T-helper 1 cell treated with Interleukin-12 subunit alpha and Interleukin-12 subunit beta and Interleukin-4 antibody, amounts not matched to agents 30 μg/mL and 1 μg/mL, for 36 hours (primary cell): ENCODE measurements around the gene ALDH8A1.
A peak's percentile ranks its signal among the peaks of the same experiment; 100 is the strongest.

Experiments
- H3K27ac Mint-ChIP-seq: one replicate; pipeline ENCODE4 v1.8.0; 2021; ENCODE audit warnings: mild to moderate bottlenecking, mixed read lengths
- H3K27me3 Mint-ChIP-seq: one replicate; pipeline ENCODE4 v1.8.0; 2021; ENCODE audit warnings: low read depth, mixed read lengths
- H3K36me3 Mint-ChIP-seq: one replicate; pipeline ENCODE4 v1.8.0; 2021; ENCODE audit warnings: low read depth, mixed read lengths
- H3K4me1 Mint-ChIP-seq: one replicate; pipeline ENCODE4 v1.8.0; 2021; ENCODE audit warnings: low read depth, mixed read lengths
- H3K4me3 Mint-ChIP-seq: one replicate; pipeline ENCODE4 v1.8.0; 2021; ENCODE audit warnings: mild to moderate bottlenecking, moderate library complexity, mixed read lengths
- H3K9me3 Mint-ChIP-seq: one replicate; pipeline ENCODE4 v1.8.0; 2021; ENCODE audit warnings: mixed read lengths

Gene ALDH8A1

GRCh38 chr6:134949927-134950326 lies at the start of gene ALDH8A1:
Gene ALDH8A1, minus strand, starts transcription at chr6:134950101. Its CDS starts 48 bp downstream, at chr6:134950053.
- Mint-ChIP-seq H3K9me3 (no peaks in the 10 kb centered on the region), H3K27me3 (no peaks in the 10 kb centered on the region), H3K36me3 (no peaks in the 10 kb centered on the region), H3K4me3 (no peak within 1 kb of the TSS), H3K4me1 (no peaks in the 10 kb centered on the region), H3K27ac (no peak within 1 kb of the TSS)

- Mint-ChIP-seq H3K36me3 (peaks cover 24% of the 10 kb centered on the region), H3K27ac (no peak overlapping the region), H3K4me3 (no peak overlapping the region), H3K4me1 (peaks cover 27% of the 10 kb centered on the region), H3K27me3 (no peaks in the 10 kb centered on the region), H3K9me3 (no peaks in the 10 kb centered on the region)
Observed at GRCh38 chr6:134999107-134999506, 49.2 kb upstream of the ALDH8A1 start.

DNA sequence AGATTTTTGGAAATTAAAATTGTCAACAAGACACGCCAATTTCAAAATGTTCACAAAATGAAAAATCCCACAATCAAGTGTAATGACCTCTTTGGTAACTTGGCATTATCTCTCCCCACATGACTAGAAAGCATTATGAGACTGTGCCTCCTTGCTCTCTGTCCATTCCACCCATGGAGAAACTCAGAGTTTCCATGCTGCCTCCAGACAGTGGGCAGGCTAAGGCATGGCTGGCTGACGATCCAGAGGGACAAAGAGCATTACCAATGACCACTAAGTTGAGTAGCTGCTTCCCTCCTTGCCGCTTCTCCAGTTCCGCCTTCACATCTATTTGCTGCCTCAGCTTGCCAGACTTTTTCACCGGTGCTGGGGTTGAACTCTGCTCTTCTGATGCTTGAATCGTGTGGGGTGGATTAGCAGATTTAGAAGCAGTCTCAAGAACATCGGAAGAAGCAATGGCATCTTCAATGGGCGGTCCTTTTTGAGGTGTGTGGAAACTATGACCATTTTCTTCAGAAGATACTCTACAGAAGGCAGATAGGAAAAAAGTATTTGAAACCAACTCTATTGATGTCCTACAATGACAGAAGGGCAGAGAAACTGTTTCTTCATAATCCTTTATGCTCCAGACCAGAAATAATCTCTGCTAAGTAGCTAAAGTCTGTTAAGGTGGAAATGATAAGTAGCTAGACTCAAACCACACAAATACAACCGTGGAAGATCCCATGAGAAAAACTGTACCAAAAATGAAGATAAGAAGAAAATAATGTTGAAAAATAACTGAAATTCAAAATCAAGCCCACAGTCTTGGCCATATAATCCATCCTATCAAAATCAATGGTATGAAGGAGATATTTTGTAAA lies 47.5 kb upstream of the ALDH8A1 start:
- no peak overlapping the region for H3K4me3 Mint-ChIP-seq
- H3K36me3 Mint-ChIP-seq = peaks cover 28% of the 10 kb centered on the region
- H3K4me1 Mint-ChIP-seq = peaks cover 24% of the 10 kb centered on the region
- no peaks in the 10 kb centered on the region for H3K27me3 Mint-ChIP-seq
- H3K9me3 Mint-ChIP-seq = no peaks in the 10 kb centered on the region
- no peak overlapping the region for H3K27ac Mint-ChIP-seq

DNA sequence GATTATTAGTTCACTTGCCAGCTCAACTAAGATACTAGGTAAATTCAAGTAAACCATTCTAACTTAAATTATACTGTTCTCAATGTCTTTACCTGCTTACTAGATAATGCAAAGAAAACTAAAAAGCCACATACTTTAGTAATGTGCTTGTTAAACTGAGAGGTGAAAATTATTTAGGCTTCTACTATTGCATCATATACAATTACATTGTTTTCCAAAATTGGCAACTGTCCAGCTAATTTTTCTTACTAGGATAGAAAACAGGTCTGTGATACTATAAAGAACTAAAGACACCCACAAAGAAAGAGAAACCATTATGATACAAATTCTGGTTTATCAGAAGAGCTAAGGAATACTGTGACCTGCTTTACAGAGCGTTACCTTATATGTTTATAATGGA lies 45.6 kb upstream of the ALDH8A1 start:
- Mint-ChIP-seq H3K4me1 (peaks cover 23% of the 10 kb centered on the region), H3K27ac (no peak overlapping the region), H3K27me3 (no peaks in the 10 kb centered on the region), H3K9me3 (no peaks in the 10 kb centered on the region), H3K36me3 (peaks cover 25% of the 10 kb centered on the region), H3K4me3 (no peak overlapping the region)

DNA sequence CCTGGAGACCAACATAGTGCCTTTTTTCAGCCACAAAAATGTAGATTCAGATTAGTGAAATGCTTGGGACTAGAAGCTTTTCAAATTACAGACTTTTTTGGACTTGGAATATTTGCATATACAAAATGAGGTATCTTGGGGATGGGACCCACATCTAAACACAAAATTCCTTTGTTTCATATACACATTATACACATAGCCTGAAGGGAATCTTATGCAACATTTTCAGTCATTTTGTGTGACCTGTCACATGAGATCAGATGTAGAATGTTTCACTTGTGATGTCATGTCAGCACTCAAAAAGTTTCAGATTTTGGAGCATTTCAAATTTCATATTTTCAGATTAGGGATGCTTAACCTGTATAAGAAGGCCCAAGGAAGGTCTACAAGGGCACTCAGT lies 44.5 kb upstream of the ALDH8A1 start:
- peaks cover 29% of the 10 kb centered on the region for H3K4me1 Mint-ChIP-seq
- H3K36me3 Mint-ChIP-seq = peaks cover 27% of the 10 kb centered on the region

DNA sequence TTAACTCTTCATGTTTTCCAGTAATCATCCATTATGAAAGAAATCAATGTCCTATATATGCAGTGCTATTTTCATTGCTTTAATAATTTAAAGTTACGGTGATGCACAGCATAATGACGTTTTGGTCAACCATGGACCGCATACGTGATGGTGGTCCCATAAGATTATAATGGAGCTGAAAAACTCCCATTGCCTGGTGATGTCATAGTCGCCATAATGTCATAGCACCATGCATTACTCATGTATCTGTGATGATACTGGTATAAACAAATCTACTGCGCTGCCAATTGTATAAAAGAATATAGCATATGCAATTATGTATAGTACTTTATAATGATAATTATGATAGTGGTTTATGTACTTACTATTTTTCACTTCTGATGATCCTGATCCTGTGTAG lies 42.3 kb upstream of the ALDH8A1 start:
- H3K36me3 Mint-ChIP-seq = peaks cover 25% of the 10 kb centered on the region
- H3K4me1 Mint-ChIP-seq = peaks cover 27% of the 10 kb centered on the region
- H3K27me3 Mint-ChIP-seq = no peaks in the 10 kb centered on the region
- H3K4me3 Mint-ChIP-seq = no peak overlapping the region
- H3K27ac Mint-ChIP-seq = no peak overlapping the region
- no peaks in the 10 kb centered on the region for H3K9me3 Mint-ChIP-seq

More for the DNA sequence above, 44.5 kb upstream of the ALDH8A1 start:
- Mint-ChIP-seq H3K9me3 (no peaks in the 10 kb centered on the region), H3K27me3 (no peaks in the 10 kb centered on the region), H3K4me3 (no peak overlapping the region), H3K27ac (no peak overlapping the region)

- peaks cover 19% of the 10 kb centered on the region for H3K4me1 Mint-ChIP-seq
- H3K27ac Mint-ChIP-seq = no peak overlapping the region
- no peaks in the 10 kb centered on the region for H3K9me3 Mint-ChIP-seq
- no peak overlapping the region for H3K4me3 Mint-ChIP-seq
- no peaks in the 10 kb centered on the region for H3K27me3 Mint-ChIP-seq
- H3K36me3 Mint-ChIP-seq = peaks cover 24% of the 10 kb centered on the region
Observed at GRCh38 chr6:134990262-134990661, 40.4 kb upstream of the ALDH8A1 start.

DNA sequence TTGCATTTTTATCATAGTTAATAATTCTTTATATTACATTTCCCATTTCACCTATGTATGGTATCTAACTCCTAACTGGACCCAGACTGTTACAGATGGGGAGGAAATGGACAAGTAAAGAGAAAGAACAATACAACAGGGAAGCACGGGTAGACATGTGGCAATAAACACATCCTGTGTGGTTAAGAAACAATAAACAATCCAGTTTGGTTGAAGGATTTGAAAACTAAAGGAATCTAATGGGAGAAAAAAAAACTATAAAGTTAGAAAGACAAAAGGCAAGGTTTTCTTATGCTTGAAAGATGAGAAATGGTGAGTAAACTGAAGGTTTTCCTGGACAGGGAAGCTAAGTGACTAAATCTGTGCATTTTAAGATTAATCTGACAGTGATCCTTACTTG lies 34.9 kb upstream of the ALDH8A1 start:
- Mint-ChIP-seq H3K36me3 (peaks cover 41% of the 10 kb centered on the region), H3K27ac (peak overlapping the region; percentile 49), H3K9me3 (no peaks in the 10 kb centered on the region), H3K27me3 (no peaks in the 10 kb centered on the region), H3K4me3 (no peak overlapping the region), H3K4me1 (peaks cover 42% of the 10 kb centered on the region)

DNA sequence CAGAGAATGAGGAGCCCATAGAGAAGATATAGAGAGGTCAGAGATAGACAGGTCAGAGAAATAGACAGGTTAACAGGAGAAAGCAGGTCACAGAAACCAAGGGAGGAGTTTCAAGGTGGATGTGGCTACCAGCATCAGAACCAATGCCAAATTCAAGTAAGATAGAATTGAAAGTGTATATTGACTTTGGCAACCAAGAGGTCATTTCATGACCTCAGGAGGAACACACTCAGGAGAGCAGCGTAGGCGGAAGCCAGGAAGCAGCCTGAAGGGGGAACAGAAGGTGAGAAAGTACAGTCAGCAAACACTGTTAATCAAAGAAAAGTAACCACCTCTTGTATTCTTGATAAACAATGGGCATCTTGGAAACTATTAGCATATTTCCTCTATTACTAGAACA lies 33.9 kb upstream of the ALDH8A1 start:
- H3K4me3 Mint-ChIP-seq = no peak overlapping the region
- H3K36me3 Mint-ChIP-seq = peaks cover 48% of the 10 kb centered on the region
- H3K27ac Mint-ChIP-seq = peak overlapping the region; percentile 53

DNA sequence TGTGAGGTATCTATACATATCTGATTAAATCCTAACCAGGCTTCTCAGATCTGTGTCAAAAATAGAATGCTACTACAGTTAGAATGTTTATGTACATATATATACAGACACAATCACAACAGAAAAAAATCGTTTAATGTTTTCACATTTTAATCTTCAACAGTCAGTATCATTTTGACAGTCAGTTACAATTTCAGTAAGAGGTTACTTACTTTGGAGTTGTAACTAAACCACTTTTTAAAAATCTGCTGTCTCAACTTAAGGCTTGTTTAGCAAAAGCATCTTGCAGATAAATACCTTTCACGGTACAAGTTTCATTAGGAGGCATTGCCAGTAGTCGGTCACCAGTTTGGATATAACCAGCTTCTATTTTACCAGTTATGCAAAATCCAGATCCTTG lies 32.3 kb upstream of the ALDH8A1 start:
- Mint-ChIP-seq H3K36me3 (peaks cover 49% of the 10 kb centered on the region), H3K4me1 (peaks cover 45% of the 10 kb centered on the region), H3K27me3 (no peaks in the 10 kb centered on the region), H3K9me3 (peaks cover 2% of the 10 kb centered on the region), H3K27ac (peak overlapping the region; percentile 28), H3K4me3 (no peak overlapping the region)

More for the DNA sequence above, 33.9 kb upstream of the ALDH8A1 start:
- Mint-ChIP-seq H3K27me3 (no peaks in the 10 kb centered on the region), H3K9me3 (no peaks in the 10 kb centered on the region), H3K4me1 (peaks cover 42% of the 10 kb centered on the region)

GRCh38 chr6:134980846-134981245 lies 30.9 kb upstream of the ALDH8A1 start:
- Mint-ChIP-seq H3K4me3 (no peak overlapping the region), H3K4me1 (peaks cover 45% of the 10 kb centered on the region), H3K36me3 (peaks cover 55% of the 10 kb centered on the region), H3K27ac (peak overlapping the region; percentile 78), H3K9me3 (peaks cover 10% of the 10 kb centered on the region), H3K27me3 (no peaks in the 10 kb centered on the region)

DNA sequence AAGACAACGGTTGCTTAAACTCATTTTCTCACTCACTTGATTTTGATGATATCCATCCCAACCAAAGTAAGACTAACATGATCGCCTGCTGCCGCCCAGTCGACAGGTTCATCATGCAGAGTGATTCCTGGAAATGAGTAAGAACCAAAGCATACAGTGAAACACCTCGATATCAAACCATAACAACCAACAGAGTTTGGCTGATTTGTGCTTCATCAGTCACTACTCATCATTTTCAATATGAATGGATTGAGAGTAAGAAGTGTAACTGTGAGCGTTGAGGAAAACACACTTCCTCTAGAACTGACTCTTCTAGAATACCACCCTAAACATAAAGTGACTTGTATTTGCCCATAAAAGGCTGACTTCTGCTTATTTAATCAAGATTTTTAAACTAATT lies 29.2 kb upstream of the ALDH8A1 start:
- H3K4me1 Mint-ChIP-seq = peaks cover 39% of the 10 kb centered on the region
- peaks cover 21% of the 10 kb centered on the region for H3K9me3 Mint-ChIP-seq
- peak overlapping the region; percentile 88 for H3K27ac Mint-ChIP-seq
- H3K36me3 Mint-ChIP-seq = peaks cover 62% of the 10 kb centered on the region
- H3K27me3 Mint-ChIP-seq = no peaks in the 10 kb centered on the region
- peak overlapping the region; percentile 33 for H3K4me3 Mint-ChIP-seq

- Mint-ChIP-seq H3K27ac (no peak overlapping the region), H3K27me3 (no peaks in the 10 kb centered on the region), H3K4me3 (no peak overlapping the region), H3K36me3 (peaks cover 67% of the 10 kb centered on the region), H3K9me3 (peaks cover 24% of the 10 kb centered on the region), H3K4me1 (peaks cover 18% of the 10 kb centered on the region)
Observed at GRCh38 chr6:134974370-134974769, 24.5 kb upstream of the ALDH8A1 start.

- H3K36me3 Mint-ChIP-seq = peaks cover 45% of the 10 kb centered on the region
- H3K9me3 Mint-ChIP-seq = no peaks in the 10 kb centered on the region
- peaks cover 4% of the 10 kb centered on the region for H3K4me1 Mint-ChIP-seq
- H3K27me3 Mint-ChIP-seq = no peaks in the 10 kb centered on the region
- H3K27ac Mint-ChIP-seq = no peak overlapping the region
- no peak overlapping the region for H3K4me3 Mint-ChIP-seq
Observed at GRCh38 chr6:134967711-134968110, 17.8 kb upstream of the ALDH8A1 start.

DNA sequence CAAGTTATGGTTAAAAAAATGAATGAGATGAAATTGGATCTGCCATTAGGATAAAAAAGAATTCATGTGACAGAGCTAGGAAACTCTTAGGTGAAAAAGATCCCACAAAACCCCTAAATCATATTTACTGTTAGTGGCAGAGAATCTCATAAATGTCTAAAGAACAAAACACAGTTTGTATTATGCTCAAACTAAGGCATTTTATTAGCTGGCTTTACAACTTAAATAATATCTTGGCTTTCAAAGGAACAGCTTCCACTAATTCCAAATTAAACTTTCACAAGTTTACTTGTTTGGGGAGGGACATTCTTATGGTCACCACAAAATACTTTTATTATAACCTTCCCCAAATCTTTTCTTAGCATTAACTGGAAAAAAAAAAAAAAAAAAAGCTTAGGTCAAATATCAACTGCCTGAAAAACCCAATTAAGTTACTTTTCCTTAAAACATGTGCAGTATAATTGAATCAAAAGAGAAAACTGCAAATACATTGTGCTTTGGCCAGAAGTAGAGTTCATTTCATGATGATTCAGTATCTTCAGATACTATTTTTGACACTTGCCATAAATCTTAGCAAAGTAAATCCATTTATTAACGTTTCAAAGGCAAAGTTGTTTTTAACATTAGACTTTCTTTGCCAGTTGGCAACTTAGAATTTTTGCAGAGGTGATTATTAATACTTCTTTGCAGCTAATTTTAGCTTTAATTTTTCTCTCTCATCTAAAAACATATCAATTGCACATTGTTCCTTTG lies 14.7 kb upstream of the ALDH8A1 start:
- Mint-ChIP-seq H3K27me3 (no peaks in the 10 kb centered on the region), H3K4me3 (no peak overlapping the region), H3K9me3 (peaks cover 9% of the 10 kb centered on the region), H3K4me1 (peaks cover 14% of the 10 kb centered on the region), H3K27ac (no peak overlapping the region), H3K36me3 (peaks cover 54% of the 10 kb centered on the region)
